SK-N-SH treated with all-trans-retinoic acid at 6 μM for 48 hours (cell line): ENCODE data around the gene CD74.

Experiments used
- ARNTL ChIP-seq: fragments of 450-650 bp; formaldehyde crosslinking; IDR thresholded peaks from 2 replicates; pipeline ENCODE4 v1.5.0; 2020; ENCODE audit warnings: low read depth, mild to moderate bottlenecking, moderate library complexity, borderline replicate concordance
- BACH2 ChIP-seq: fragments of 250-450 bp; sonication (Bioruptor Pico); IDR thresholded peaks from 2 replicates; pipeline ENCODE4 v1.9.0; 2021; ENCODE audit warnings: mild to moderate bottlenecking, borderline replicate concordance
- GLIS3 ChIP-seq: fragments of 250-450 bp; sonication (Bioruptor Pico); IDR thresholded peaks from 2 replicates; pipeline ENCODE4 v1.5.0; 2020; ENCODE audit warnings: mild to moderate bottlenecking, moderate library complexity
- RARB ChIP-seq: fragments of 250-450 bp; sonication (Bioruptor Pico); IDR thresholded peaks from 2 replicates; pipeline ENCODE4 v1.8.0; 2021; ENCODE audit warnings: mild to moderate bottlenecking, moderate library complexity
- SNAI2 ChIP-seq: fragments of 250-450 bp; sonication (Bioruptor Pico); IDR thresholded peaks from 2 replicates; pipeline ENCODE4 v1.5.0; 2020; ENCODE audit warnings: mild to moderate bottlenecking, moderate library complexity
- TCF4 ChIP-seq: fragments of 250-450 bp; sonication (Bioruptor Pico); IDR thresholded peaks from 2 replicates; pipeline ENCODE4 v1.8.0; 2021; ENCODE audit warnings: mild to moderate bottlenecking, moderate library complexity, borderline replicate concordance
- ZFP30 ChIP-seq: fragments of 450-650 bp; formaldehyde crosslinking; IDR thresholded peaks from 2 replicates; pipeline ENCODE4 v1.5.0; 2022; ENCODE audit warnings: mild to moderate bottlenecking, moderate library complexity
- ZNF565 ChIP-seq: fragments of 450-650 bp; formaldehyde crosslinking; conservative IDR thresholded peaks from 2 replicates; pipeline ENCODE4 v1.5.0; 2020; ENCODE audit warnings: low read depth, mild to moderate bottlenecking, moderate library complexity
- TF ChIP-seq, protein P1 (sequence below): fragments of 250-450 bp; sonication (Bioruptor Pico); IDR thresholded peaks from 2 replicates; pipeline ENCODE4 v1.8.0; 2020; ENCODE audit warnings: mild to moderate bottlenecking, moderate library complexity, borderline replicate concordance
- TF ChIP-seq, protein P2 (sequence below): fragments of 250-450 bp; sonication (Bioruptor Pico); IDR thresholded peaks from 2 replicates; pipeline ENCODE4 v1.5.1; 2020; ENCODE audit warnings: low read depth, mild to moderate bottlenecking, moderate library complexity

DNA sequence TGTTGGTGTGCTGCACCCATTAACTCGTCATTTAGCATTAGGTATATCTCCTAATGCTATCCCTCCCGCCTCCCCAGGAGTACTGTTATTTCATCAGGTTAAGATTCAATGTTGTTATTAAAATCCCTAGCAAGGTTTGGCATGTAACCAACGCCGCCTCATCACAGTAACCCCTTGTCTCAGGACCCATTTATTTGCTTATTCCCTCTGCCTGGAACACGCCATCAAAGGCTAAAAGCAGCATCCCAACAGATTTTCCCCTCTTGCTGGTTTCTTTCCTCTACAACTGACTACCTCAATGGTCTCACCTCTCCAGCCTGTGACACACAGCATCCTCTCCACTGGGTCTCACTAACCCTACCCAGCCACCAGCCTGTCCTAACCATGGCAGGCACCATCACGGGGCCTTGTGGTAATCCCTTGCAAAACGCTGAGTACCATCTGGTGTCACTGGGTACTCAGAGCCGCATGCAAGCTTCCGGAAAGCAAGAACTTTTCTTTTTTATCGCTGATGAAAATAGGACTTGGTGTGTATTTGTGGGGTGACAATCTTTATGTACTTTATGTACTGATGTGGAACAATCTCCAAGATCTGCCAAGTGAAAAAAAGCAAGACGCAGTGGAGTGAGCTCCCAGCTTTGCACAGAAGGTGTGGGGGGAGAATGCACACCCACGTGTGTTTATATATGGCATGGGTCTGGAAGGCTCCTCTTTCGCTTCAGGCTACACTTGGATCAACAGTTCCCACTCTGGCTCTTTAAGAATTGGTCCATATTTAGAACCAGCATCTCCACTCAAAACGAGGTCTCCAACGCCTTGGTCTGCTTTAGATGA lies 30.7 kb upstream of the CD74 start:
- TF ChIP-seq GLIS3: 0 out of 2 replicates have a peak, but pooled peaks have one; percentile 57
- TF ChIP-seq TCF4 (CRISPR knock-in tag): no peak
- no peak for TF ChIP-seq ARNTL (CRISPR knock-in tag)
- TF ChIP-seq, protein P1, sequence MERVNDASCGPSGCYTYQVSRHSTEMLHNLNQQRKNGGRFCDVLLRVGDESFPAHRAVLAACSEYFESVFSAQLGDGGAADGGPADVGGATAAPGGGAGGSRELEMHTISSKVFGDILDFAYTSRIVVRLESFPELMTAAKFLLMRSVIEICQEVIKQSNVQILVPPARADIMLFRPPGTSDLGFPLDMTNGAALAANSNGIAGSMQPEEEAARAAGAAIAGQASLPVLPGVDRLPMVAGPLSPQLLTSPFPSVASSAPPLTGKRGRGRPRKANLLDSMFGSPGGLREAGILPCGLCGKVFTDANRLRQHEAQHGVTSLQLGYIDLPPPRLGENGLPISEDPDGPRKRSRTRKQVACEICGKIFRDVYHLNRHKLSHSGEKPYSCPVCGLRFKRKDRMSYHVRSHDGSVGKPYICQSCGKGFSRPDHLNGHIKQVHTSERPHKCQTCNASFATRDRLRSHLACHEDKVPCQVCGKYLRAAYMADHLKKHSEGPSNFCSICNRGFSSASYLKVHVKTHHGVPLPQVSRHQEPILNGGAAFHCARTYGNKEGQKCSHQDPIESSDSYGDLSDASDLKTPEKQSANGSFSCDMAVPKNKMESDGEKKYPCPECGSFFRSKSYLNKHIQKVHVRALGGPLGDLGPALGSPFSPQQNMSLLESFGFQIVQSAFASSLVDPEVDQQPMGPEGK (CRISPR knock-in tag): no peak
- TF ChIP-seq SNAI2 (CRISPR knock-in tag): no peak
- no peak for TF ChIP-seq ZNF565
- TF ChIP-seq, protein P2, sequence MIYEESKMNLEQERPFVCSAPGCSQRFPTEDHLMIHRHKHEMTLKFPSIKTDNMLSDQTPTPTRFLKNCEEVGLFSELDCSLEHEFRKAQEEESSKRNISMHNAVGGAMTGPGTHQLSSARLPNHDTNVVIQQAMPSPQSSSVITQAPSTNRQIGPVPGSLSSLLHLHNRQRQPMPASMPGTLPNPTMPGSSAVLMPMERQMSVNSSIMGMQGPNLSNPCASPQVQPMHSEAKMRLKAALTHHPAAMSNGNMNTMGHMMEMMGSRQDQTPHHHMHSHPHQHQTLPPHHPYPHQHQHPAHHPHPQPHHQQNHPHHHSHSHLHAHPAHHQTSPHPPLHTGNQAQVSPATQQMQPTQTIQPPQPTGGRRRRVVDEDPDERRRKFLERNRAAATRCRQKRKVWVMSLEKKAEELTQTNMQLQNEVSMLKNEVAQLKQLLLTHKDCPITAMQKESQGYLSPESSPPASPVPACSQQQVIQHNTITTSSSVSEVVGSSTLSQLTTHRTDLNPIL (CRISPR knock-in tag): peak; percentile 8
- no peak for TF ChIP-seq ZFP30 (CRISPR knock-in tag)
- TF ChIP-seq BACH2 (CRISPR knock-in tag): no peak
- no peak for TF ChIP-seq RARB (CRISPR knock-in tag)
